ENCODE measurements around the gene LY9. TPM values are rescaled to one million over a fixed set of nuclear protein-coding genes. Genes with fewer than 3 reads are reported as not detected.

Gene LY9
- total RNA-seq, 1 experiment from 2014 or later: not detected

GRCh38 chr1:160799641-160800040, 3.7 kb downstream of the LY9 start:
- Histone ChIP-seq H3K9ac (ENCODE audit: extremely low read depth, insufficient read length, low read length) (no peak overlapping the region), H4K91ac (ENCODE audit: insufficient read length, low read depth, low read length) (no peak overlapping the region), H3T11ph (ENCODE audit: low read length) (no peak overlapping the region), H3K4me1 (ENCODE audit: insufficient read depth, low read length) (no peaks in the 10 kb centered on the region), H3K27me3 (ENCODE audit: insufficient read depth, low read length) (no peaks in the 10 kb centered on the region), H2BK15ac (ENCODE audit: low read depth, low read length) (no peak overlapping the region), H3K18ac (ENCODE audit: insufficient read length, low read depth, low read length) (no peak overlapping the region), H3K23me2 (ENCODE audit: insufficient read length, low read depth, low read length, poor library complexity, severe bottlenecking) (no peaks in the 10 kb centered on the region), H3K23ac (ENCODE audit: insufficient read length, low read depth, low read length) (no peak overlapping the region), H4K8ac (replicated peaks; ENCODE audit: insufficient read length, low read depth, low read length) (no peak overlapping the region), H2BK5ac (ENCODE audit: insufficient read length, low read length) (no peak overlapping the region), H2BK20ac (ENCODE audit: low read depth, low read length, poor library complexity, severe bottlenecking) (no peak overlapping the region), H3K27ac (ENCODE audit: insufficient read length, low read depth, low read length) (no peak overlapping the region), H3K9me3 (ENCODE audit: control insufficient read depth, low read depth, low read length) (no peaks in the 10 kb centered on the region), H3K4me2 (ENCODE audit: insufficient read depth, insufficient read length, low read length) (no peak overlapping the region), H3K79me2 (ENCODE audit: insufficient read depth, low read length) (no peaks in the 10 kb centered on the region), H3K4ac (ENCODE audit: low read depth, low read length) (no peak overlapping the region), H3K14ac (ENCODE audit: insufficient read depth, low read length) (no peak overlapping the region), H2AFZ (ENCODE audit: low read length) (no peak overlapping the region), H2BK12ac (ENCODE audit: insufficient read length, low read depth, low read length) (no peak overlapping the region), H3K79me1 (ENCODE audit: insufficient read depth, low read depth, low read length, poor library complexity, severe bottlenecking) (no peaks in the 10 kb centered on the region), H2BK120ac (ENCODE audit: low read depth, low read length, poor library complexity, severe bottlenecking) (no peak overlapping the region), H4K20me1 (ENCODE audit: control insufficient read depth, insufficient read depth, insufficient read length) (no peaks in the 10 kb centered on the region), H3K56ac (ENCODE audit: insufficient read length, low read depth, low read length) (no peak overlapping the region), H4K5ac (ENCODE audit: insufficient read length, low read depth, low read length) (no peak overlapping the region), H2AK5ac (ENCODE audit: insufficient read length, low read length) (no peak overlapping the region)
- no CpG with 5 or more reads among the region's 5 CpGs for WGBS (ENCODE audit: extremely low coverage, insufficient read length, low lambda C conversion rate)
- no peak for TF ChIP-seq CTCF (conservative IDR thresholded peaks at IDR 0.05)
- Mint-ChIP-seq H3K27ac (no peak overlapping the region), H3K36me3 (ENCODE audit: insufficient read depth in 1 of 3, low read depth in 3 of 3) (no peaks in the 10 kb centered on the region), H3K4me3 (no peak overlapping the region), H3K27me3 (ENCODE audit: low read depth) (peaks cover 3% of the 10 kb centered on the region; the same call in 1 of the 2 replicates), H3K4me1 (no peaks in the 10 kb centered on the region), H3K9me3 (no peaks in the 10 kb centered on the region)
- DNase-seq: no peak
